ENCODE results near the gene CEP112. TPM values are rescaled to one million over a fixed set of nuclear protein-coding genes. Genes with fewer than 3 reads are reported as not detected.

Gene CEP112
- total RNA-seq, 1 donor from 2014 or later = 21.8 TPM

DNA sequence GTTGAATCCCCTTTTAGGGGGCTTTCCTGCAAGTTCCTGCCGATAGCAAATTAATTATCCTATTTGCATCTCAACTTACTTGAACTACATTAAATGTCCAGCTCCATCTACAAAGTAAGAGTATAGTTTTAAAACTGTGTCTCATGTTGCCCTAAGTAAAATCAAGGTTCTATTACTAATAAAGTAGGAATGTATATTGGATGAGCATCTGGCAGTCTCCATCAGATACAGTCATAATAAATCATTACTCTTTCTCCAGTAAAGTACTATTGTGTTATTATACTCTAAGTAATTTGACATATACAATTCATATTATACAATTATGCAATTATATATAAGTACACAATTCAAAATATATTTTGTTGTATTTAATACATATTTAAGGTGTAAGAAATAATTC lies 249.3 kb downstream of the CEP112 start:
- H3K27me3 Mint-ChIP-seq (ENCODE audit: low read depth) = no peaks in the 10 kb centered on the region
- TF ChIP-seq, protein P1, sequence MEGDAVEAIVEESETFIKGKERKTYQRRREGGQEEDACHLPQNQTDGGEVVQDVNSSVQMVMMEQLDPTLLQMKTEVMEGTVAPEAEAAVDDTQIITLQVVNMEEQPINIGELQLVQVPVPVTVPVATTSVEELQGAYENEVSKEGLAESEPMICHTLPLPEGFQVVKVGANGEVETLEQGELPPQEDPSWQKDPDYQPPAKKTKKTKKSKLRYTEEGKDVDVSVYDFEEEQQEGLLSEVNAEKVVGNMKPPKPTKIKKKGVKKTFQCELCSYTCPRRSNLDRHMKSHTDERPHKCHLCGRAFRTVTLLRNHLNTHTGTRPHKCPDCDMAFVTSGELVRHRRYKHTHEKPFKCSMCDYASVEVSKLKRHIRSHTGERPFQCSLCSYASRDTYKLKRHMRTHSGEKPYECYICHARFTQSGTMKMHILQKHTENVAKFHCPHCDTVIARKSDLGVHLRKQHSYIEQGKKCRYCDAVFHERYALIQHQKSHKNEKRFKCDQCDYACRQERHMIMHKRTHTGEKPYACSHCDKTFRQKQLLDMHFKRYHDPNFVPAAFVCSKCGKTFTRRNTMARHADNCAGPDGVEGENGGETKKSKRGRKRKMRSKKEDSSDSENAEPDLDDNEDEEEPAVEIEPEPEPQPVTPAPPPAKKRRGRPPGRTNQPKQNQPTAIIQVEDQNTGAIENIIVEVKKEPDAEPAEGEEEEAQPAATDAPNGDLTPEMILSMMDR (IDR thresholded peaks at IDR 0.05) = no peak
- no peak for DNase-seq (ENCODE audit: low spot score)
- H3K36me3 Mint-ChIP-seq (ENCODE audit: low read depth) = peaks cover 4% of the 10 kb centered on the region
- H3K27ac Mint-ChIP-seq (ENCODE audit: unreplicated experiment) = no peak overlapping the region
- H3K4me3 Mint-ChIP-seq (ENCODE audit: unreplicated experiment) = no peak overlapping the region
- H3K4me1 Mint-ChIP-seq (ENCODE audit: low read depth) = no peaks in the 10 kb centered on the region
- peaks cover 17% of the 10 kb centered on the region for H3K9me3 Mint-ChIP-seq (ENCODE audit: low read depth)

DNA sequence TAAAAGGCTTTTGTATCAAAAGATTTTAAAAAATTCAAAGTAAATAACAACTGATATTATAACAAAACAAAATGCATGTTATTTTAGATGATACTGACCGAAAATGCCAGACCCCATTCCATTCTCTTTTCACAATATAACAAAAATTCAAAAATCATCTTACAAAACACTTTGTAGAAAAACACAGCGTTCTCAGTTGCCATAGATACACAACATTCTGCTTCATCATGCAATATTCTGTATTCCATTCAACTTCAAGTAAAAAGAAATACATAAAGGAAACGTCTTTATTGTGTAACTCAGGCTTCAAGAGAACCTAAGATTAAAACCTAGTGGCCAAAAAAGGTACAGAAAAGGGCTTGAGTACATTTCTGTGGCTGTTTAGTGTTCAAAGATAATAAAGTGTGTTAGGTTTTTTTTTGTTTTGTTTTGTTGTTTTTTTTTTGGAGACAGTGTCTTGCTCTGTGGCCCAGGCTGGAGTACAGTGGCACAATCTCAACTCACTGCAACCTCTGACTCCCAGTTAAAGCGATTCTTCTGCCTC lies 250.5 kb downstream of the CEP112 start:
- DNase-seq (ENCODE audit: low spot score) = no peak
- Mint-ChIP-seq H3K27ac (ENCODE audit: unreplicated experiment) (no peak overlapping the region), H3K4me3 (ENCODE audit: unreplicated experiment) (no peak overlapping the region), H3K27me3 (ENCODE audit: low read depth) (no peaks in the 10 kb centered on the region), H3K36me3 (ENCODE audit: low read depth) (peaks cover 4% of the 10 kb centered on the region), H3K9me3 (ENCODE audit: low read depth) (peaks cover 17% of the 10 kb centered on the region), H3K4me1 (ENCODE audit: low read depth) (no peaks in the 10 kb centered on the region)
- TF ChIP-seq, protein P1 (IDR thresholded peaks at IDR 0.05) = peak; percentile 46

DNA sequence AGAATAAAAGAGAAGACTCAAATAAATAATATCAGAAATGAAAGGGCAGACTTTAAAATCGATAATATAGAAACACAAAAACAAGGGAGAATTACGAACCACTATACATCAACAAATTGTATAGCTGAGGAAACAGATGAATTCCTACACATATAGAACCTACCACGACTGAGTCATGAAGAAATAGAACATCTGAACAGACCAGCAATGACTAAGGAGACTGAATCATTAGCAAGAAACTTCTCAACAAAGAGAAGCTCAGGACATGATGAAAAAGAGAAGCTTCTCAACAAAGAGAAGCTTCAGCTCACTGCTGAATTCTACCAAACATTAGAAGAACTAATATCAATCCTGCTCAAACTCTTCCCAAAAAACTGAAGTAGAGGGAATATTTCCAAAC lies 255.9 kb downstream of the CEP112 start:
- Mint-ChIP-seq H3K9me3 (ENCODE audit: low read depth) (peaks cover 28% of the 10 kb centered on the region), H3K36me3 (ENCODE audit: low read depth) (peaks cover 14% of the 10 kb centered on the region), H3K4me1 (ENCODE audit: low read depth) (peaks cover 6% of the 10 kb centered on the region), H3K27me3 (ENCODE audit: low read depth) (no peaks in the 10 kb centered on the region), H3K4me3 (ENCODE audit: unreplicated experiment) (no peak overlapping the region), H3K27ac (ENCODE audit: unreplicated experiment) (peak overlapping the region; percentile 29)
- TF ChIP-seq, protein P1 (IDR thresholded peaks at IDR 0.05) = no peak
- DNase-seq (ENCODE audit: low spot score) = no peak

DNA sequence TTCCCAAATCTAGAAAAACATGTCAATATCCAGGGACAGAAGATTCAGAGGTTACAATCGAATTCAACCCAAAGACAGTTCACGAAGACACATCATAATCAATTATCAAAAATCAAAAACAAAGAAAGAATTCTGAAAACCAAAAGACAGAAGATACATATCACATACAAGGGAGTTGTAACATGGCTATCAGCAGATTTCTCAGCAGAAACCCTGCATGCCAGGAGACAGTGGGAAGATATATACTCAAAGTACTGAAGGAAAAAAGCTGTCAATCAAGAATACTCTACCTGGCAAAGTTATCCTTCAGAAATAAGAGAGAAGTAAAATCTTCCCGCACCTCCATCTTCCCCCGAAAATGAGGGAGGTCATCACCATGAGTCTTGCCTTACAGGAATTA lies 258.6 kb downstream of the CEP112 start:
- Mint-ChIP-seq H3K4me1 (ENCODE audit: low read depth) (peaks cover 13% of the 10 kb centered on the region), H3K4me3 (ENCODE audit: unreplicated experiment) (no peak overlapping the region), H3K27ac (ENCODE audit: unreplicated experiment) (no peak overlapping the region), H3K9me3 (ENCODE audit: low read depth) (peaks cover 17% of the 10 kb centered on the region), H3K27me3 (ENCODE audit: low read depth) (no peaks in the 10 kb centered on the region), H3K36me3 (ENCODE audit: low read depth) (peaks cover 10% of the 10 kb centered on the region)
- DNase-seq (ENCODE audit: low spot score) = no peak
- TF ChIP-seq, protein P1 (IDR thresholded peaks at IDR 0.05) = no peak

DNA sequence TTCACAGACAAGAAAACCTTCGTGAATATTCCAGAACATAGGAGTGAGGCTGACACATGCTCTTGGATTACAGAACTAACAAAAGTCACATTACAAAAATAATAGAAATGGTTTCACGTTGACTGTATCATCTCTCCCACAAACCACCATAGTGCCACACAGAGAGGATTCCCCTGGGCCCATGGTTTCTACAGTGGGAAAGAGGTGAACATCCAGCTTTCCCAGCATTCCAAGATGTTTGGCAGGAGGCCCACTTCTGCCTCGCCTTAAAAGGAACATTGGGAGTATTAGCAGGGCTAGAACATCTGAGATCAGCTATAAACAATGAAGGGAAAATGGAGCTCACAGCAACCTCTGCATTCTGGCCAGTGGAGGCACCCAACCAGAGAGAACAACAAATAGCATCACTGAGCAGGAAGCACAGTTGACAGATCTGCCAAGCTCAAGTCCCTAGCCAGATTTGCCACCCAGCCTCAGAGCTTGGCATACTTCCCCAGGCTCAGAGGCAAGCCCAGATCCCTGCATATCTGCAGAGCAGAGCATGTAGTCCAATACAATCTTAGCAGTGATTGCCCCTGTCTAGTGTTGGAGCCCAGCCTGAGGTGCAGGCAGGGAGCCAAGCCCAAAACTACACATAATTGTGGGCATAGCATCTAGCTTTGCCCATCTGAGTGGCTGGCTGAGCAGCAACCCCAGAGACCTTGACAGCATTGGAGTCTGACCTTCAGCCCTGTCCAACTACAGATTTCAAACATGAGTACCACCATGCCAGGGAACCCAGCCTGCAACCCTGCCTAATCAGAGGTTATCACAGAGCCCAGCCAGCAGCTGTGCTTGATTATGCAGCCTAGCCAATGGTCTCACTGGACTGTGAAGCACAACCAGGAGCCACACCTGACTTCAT lies 260.4 kb downstream of the CEP112 start:
- no peak overlapping the region for H3K4me3 Mint-ChIP-seq (ENCODE audit: unreplicated experiment)
- TF ChIP-seq, protein P1 (IDR thresholded peaks at IDR 0.05) = no peak
- peaks cover 17% of the 10 kb centered on the region for H3K9me3 Mint-ChIP-seq (ENCODE audit: low read depth)
- DNase-seq (ENCODE audit: low spot score) = no peak
- H3K27me3 Mint-ChIP-seq (ENCODE audit: low read depth) = no peaks in the 10 kb centered on the region
- H3K36me3 Mint-ChIP-seq (ENCODE audit: low read depth) = peaks cover 12% of the 10 kb centered on the region
- H3K4me1 Mint-ChIP-seq (ENCODE audit: low read depth) = peaks cover 13% of the 10 kb centered on the region
- H3K27ac Mint-ChIP-seq (ENCODE audit: unreplicated experiment) = peak overlapping the region; percentile 49
